Activated T-cell treated with anti-CD3 and anti-CD28 coated beads, Interleukin-2, amount 50 U/mL, for 4 hours (primary cell): ENCODE measurements around the gene FAM72A. TPM values are rescaled to one million over a fixed set of nuclear protein-coding genes. Genes with fewer than 3 reads are reported as not detected.
A peak's percentile ranks its signal among the peaks of the same experiment; 100 is the strongest.
"Not testable (repeated sequence)": the region's sequence is repeated elsewhere in the genome, so short reads cannot be mapped to it uniquely, and the experiment has no call there.

Source experiments
- ATAC-seq, 2 donors: fragments of 200-7000 bp; cut with Tn5 transposase; one replicate each; pipeline ENCODE4 v1.10.0; 2021
- DNase-seq: peaks from one replicate; pipeline ENCODE4 v3.0.0-alpha.2; 2020
- H3K27me3 Mint-ChIP-seq: one replicate; pipeline ENCODE4 v1.8.0; 2021; ENCODE audit warnings: low read depth, mixed read lengths
- H3K36me3 Mint-ChIP-seq: one replicate; pipeline ENCODE4 v1.8.0; 2022; ENCODE audit warnings: mixed read lengths; ENCODE audit not compliant: insufficient read depth
- H3K4me1 Mint-ChIP-seq: one replicate; pipeline ENCODE4 v1.8.0; 2021; ENCODE audit warnings: low read depth, mixed read lengths
- H3K4me3 Mint-ChIP-seq: one replicate; pipeline ENCODE4 v1.8.0; 2021; ENCODE audit warnings: mild to moderate bottlenecking, moderate library complexity, mixed read lengths
- H3K9me3 Mint-ChIP-seq: one replicate; pipeline ENCODE4 v1.8.0; 2021; ENCODE audit warnings: mixed read lengths
- total RNA-seq, 3 donors: library from RNA; stranded (reverse); gene quantifications; one replicate each; pipeline ENCODE4 v1.2.1, GENCODE V29; 2021

Gene FAM72A
- total RNA-seq, 3 donors from 2014 or later, result 5.4 to 6.3 (median 5.4) TPM

- not testable (repeated sequence) for DNase-seq, H3K27me3 Mint-ChIP-seq, H3K9me3 Mint-ChIP-seq, H3K36me3 Mint-ChIP-seq, H3K4me3 Mint-ChIP-seq, H3K4me1 Mint-ChIP-seq
- ATAC-seq, result peak; percentile 21 to 37
Measured at GRCh38 chr1:206224190-206224776, 21.6 kb upstream of the FAM72A start.

DNA sequence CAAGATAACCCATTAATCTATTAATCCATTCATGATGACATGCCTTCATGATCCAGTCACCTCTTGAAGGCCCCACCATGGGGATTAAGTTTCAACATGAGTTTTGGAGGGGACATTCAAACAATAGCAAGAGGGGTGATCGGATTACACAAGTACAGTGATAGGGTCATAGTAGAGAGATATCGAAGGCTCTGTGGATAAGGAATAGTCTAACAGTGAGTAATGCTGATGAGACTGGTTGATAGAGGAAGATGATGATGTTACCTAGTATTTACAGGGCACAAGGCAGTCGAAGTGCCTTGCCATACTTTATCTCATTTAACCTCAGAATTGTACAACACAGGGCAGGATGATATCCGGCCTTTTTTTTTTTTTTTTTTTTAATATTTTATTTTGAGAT is 18.9 kb upstream of the FAM72A start:
- H3K9me3 Mint-ChIP-seq, H3K4me3 Mint-ChIP-seq, H3K4me1 Mint-ChIP-seq, H3K27me3 Mint-ChIP-seq, H3K36me3 Mint-ChIP-seq, DNase-seq, ATAC-seq: not testable (repeated sequence)

DNA sequence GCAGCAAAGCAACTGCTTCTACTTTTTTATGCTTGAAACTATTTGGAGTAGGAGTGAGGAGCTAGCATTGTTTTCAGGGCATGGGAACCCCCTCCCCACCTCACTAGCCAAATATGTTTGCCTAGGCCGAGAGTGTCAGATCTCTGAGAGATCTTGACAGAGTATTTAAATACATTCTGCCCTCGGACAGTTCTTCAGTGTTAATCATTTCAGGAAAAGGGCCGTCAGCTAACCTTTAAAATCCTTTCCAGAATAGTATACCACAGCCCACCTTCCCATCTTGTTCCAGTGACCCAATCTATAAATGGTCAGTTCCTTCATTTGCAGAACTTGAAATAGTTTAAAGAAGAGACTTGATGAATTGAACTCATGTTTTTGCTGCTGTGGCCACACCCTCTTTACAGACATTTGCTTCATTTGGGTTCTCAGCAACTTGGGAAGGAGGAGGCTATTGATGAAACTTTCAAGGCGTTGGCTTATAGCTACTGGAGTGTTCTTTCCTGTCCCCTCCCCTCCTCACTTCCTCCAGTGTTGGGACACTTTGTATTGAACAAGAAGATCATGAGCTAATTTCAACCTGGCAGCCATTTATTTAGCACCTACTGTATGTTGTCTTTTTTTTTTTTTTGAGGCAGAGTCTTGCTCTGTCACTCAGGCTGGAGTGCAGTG is 17.8 kb upstream of the FAM72A start:
- not testable (repeated sequence) for H3K9me3 Mint-ChIP-seq, H3K36me3 Mint-ChIP-seq, ATAC-seq, H3K4me3 Mint-ChIP-seq, H3K27me3 Mint-ChIP-seq, H3K4me1 Mint-ChIP-seq, DNase-seq

DNA sequence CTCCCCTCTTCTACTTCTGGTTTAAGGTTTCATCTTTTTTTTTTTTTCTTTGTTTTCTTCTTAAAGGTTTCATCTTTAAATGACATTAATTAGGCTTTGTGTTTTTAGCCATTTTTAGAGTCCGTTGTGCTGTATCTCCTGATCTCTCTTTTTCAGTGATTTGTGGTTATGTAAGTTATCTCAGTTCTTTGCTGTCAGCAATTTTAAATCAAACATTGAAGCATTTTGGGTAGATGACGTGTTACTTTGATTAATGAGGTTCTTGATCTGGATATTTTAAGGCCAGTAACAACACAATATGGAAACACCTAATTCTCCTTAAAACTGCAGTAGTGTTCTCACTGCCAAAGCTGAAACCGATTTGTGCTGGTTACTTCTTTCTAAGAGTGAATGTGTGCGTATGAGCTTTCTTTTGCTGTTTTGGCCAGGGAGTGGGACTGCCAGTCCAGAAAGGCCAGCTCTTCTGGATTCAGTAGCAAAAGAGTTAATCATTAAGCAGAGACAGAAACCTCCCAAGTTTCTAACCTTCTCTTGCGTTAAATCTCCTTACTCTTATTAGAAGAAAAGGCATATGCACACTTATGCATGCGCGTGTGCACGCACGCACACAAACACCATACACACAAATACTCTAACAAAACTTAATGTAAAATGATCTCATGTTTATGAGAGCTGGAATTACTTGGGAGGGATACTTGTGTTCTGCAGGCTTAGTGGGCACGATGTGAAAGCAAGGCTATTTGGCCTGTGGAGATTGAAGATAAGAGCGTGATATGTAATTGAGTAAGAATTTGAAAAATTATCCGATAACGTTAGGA is 17.1 kb upstream of the FAM72A start:
- H3K27me3 Mint-ChIP-seq, H3K36me3 Mint-ChIP-seq, H3K9me3 Mint-ChIP-seq, H3K4me1 Mint-ChIP-seq, DNase-seq, H3K4me3 Mint-ChIP-seq, ATAC-seq: not testable (repeated sequence)

DNA sequence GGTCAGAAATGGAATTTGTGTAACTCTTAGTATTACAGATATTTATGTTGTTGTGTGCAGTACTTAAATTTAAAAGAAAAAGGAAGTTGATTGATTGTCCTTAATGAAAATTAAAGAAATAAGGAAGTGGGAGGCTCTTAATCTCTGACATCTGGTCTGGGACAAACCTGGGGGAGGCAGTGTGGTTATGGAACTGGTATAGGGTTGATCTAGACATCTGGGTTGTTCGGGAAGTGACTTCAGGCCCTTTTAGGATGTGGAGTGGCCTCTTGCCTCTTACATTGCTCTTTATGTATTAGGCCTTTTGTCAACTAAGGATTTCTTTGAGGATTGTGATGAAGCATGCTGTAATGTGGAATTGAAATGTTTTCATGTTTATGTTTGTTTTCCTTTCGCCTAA is 16.1 kb upstream of the FAM72A start:
- not testable (repeated sequence) for H3K4me1 Mint-ChIP-seq, H3K27me3 Mint-ChIP-seq, H3K4me3 Mint-ChIP-seq, ATAC-seq, DNase-seq, H3K9me3 Mint-ChIP-seq, H3K36me3 Mint-ChIP-seq

DNA sequence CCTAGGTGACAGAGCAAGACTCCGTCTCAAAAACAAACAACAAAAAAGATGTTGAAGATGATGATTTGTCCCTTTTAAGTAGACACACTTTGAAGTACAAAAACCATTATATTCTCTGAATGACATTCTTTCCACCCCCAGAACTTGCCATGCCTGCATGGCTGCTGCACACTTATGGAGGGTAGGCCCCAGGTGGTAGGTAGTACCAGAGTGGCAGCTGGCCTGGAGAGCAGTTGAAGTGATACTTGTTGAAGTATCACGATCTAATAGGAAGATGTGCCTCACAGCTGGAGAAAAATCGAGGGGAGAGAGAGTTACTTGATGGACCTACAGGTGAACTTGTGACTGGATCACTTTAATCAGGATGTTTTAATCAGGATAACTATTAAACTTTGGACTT is 15.6 kb upstream of the FAM72A start:
- not testable (repeated sequence) for H3K36me3 Mint-ChIP-seq, H3K27me3 Mint-ChIP-seq, H3K4me3 Mint-ChIP-seq, H3K9me3 Mint-ChIP-seq, ATAC-seq, H3K4me1 Mint-ChIP-seq, DNase-seq

GRCh38 chr1:206215600-206216392 is 13.2 kb upstream of the FAM72A start:
- H3K4me1 Mint-ChIP-seq, H3K27me3 Mint-ChIP-seq, H3K9me3 Mint-ChIP-seq, DNase-seq, H3K4me3 Mint-ChIP-seq, H3K36me3 Mint-ChIP-seq, ATAC-seq: not testable (repeated sequence)

DNA sequence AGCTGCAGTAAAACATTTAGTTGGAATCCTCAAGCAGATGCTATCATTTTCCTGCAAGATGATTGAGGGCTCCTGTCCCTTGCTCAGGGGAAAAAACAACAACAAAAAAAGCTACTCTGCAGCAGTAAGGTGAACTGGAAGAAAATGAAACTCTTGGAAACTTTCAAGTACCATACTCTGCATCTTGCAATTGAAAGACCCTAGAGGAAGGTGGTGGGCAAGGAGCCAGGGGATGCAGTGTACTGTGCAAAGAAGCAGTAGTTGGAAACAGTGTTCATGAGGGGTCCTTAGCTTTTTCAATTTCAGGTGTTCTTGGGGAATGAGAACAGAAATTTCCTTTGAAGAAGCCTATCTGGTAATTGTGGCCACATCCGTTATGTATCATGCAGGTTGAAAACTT is 8.2 kb upstream of the FAM72A start:
- ATAC-seq, H3K27me3 Mint-ChIP-seq: not testable (repeated sequence)

GRCh38 chr1:206205569-206205968 is 2.9 kb upstream of the FAM72A start:
- ATAC-seq, H3K27me3 Mint-ChIP-seq, H3K9me3 Mint-ChIP-seq, H3K4me1 Mint-ChIP-seq, H3K4me3 Mint-ChIP-seq, DNase-seq, H3K36me3 Mint-ChIP-seq: not testable (repeated sequence)

More for the DNA sequence above, 8.2 kb upstream of the FAM72A start:
- H3K4me3 Mint-ChIP-seq, H3K36me3 Mint-ChIP-seq, H3K9me3 Mint-ChIP-seq, H3K4me1 Mint-ChIP-seq, DNase-seq: not testable (repeated sequence)

GRCh38 chr1:206204871-206205270 is 2.2 kb upstream of the FAM72A start:
- DNase-seq, H3K9me3 Mint-ChIP-seq, H3K36me3 Mint-ChIP-seq, H3K27me3 Mint-ChIP-seq, H3K4me1 Mint-ChIP-seq, ATAC-seq: not testable (repeated sequence)
- peak overlapping the region; percentile 83 for H3K4me3 Mint-ChIP-seq

DNA sequence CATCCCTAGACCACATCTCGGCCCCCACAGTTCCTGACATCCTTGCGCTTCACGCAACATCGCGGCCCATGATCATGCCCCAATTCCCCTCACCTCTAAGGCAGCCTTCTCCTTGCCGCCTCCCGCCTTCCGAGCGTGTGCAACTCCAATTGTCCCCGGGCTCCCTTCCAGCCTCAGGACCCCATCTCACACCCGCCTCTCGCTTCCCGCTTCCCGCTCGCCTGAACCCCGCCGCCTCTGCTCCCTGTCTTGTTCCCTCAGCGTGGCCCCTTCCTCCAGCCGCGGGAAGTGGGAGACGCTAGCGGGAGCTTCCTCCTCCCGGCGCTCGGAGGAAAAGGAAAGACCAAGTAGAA is 1.5 kb upstream of the FAM72A start:
- H3K4me1 Mint-ChIP-seq, H3K9me3 Mint-ChIP-seq, H3K27me3 Mint-ChIP-seq, H3K36me3 Mint-ChIP-seq, ATAC-seq, DNase-seq: not testable (repeated sequence)
- H3K4me3 Mint-ChIP-seq, result peak overlapping the region; percentile 66

GRCh38 chr1:206203364-206204158 is 922 bp upstream of the FAM72A start, which contains the start of gene SRGAP2:
SRGAP2 (plus strand) TSS chr1:206203541; CDS start chr1:206205971, 2,430 bp downstream.
- not testable (repeated sequence) for H3K4me1 Mint-ChIP-seq, H3K36me3 Mint-ChIP-seq, H3K9me3 Mint-ChIP-seq, H3K27me3 Mint-ChIP-seq
- peak; percentile 3 to 6 for ATAC-seq
- peak within 1 kb of the TSS; percentile 82 for H3K4me3 Mint-ChIP-seq
- DNase-seq, result peak; percentile 17

GRCh38 chr1:206196748-206197424 is 5.8 kb downstream of the FAM72A start:
- H3K27me3 Mint-ChIP-seq, ATAC-seq, H3K4me3 Mint-ChIP-seq, H3K9me3 Mint-ChIP-seq, H3K36me3 Mint-ChIP-seq, DNase-seq, H3K4me1 Mint-ChIP-seq: not testable (repeated sequence)
